AG09309 (cell line): ENCODE data around the gene GRK3.
"Not testable (repeated sequence)": the region's sequence is repeated elsewhere in the genome, so short reads cannot be mapped to it uniquely, and the experiment has no call there.

Experiments used
- DNase-seq: peaks from one replicate; pipeline ENCODE4 v3.0.0-alpha.2; 2010; ENCODE audit warnings: low read depth
- H3K4me3 ChIP-seq: 2 replicates; pipeline ENCODE4 v1.5.1; 2011; ENCODE audit warnings: mild to moderate bottlenecking, low read depth, low read length, moderate library complexity; ENCODE audit not compliant: control insufficient read depth
- TF ChIP-seq, protein P1 (sequence below): IDR thresholded peaks from 2 replicates; pipeline ENCODE4 v1.5.1; 2011; ENCODE audit warnings: mild to moderate bottlenecking, low read depth, low read length, inconsistent platforms; ENCODE audit not compliant: insufficient read depth, control insufficient read depth; ENCODE audit errors: missing control alignments

The GRK3 gene

DNA sequence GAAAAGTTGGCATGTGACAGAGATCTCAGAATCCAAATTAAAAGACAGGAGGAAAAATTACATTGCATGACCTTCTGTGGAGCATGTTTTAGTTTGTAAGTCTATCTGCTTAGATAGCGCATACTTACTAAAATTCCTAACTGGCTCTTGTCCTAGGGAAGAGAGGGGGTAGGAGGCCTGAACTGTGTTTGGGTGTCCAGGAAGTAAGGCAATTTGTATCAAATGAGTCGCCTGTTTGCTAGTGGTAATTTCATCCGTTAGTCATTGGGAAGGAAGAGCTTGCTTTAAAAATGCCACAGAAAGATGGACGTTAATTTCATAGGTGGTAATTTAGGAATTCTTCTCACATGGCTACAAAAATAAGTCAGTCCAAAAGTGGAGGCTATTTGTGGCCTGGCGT is 18.5 kb downstream of the GRK3 start:
- DNase-seq: no peak
- no peak overlapping the region for H3K4me3 ChIP-seq
- TF ChIP-seq, protein P1, sequence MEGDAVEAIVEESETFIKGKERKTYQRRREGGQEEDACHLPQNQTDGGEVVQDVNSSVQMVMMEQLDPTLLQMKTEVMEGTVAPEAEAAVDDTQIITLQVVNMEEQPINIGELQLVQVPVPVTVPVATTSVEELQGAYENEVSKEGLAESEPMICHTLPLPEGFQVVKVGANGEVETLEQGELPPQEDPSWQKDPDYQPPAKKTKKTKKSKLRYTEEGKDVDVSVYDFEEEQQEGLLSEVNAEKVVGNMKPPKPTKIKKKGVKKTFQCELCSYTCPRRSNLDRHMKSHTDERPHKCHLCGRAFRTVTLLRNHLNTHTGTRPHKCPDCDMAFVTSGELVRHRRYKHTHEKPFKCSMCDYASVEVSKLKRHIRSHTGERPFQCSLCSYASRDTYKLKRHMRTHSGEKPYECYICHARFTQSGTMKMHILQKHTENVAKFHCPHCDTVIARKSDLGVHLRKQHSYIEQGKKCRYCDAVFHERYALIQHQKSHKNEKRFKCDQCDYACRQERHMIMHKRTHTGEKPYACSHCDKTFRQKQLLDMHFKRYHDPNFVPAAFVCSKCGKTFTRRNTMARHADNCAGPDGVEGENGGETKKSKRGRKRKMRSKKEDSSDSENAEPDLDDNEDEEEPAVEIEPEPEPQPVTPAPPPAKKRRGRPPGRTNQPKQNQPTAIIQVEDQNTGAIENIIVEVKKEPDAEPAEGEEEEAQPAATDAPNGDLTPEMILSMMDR: no peak

DNA sequence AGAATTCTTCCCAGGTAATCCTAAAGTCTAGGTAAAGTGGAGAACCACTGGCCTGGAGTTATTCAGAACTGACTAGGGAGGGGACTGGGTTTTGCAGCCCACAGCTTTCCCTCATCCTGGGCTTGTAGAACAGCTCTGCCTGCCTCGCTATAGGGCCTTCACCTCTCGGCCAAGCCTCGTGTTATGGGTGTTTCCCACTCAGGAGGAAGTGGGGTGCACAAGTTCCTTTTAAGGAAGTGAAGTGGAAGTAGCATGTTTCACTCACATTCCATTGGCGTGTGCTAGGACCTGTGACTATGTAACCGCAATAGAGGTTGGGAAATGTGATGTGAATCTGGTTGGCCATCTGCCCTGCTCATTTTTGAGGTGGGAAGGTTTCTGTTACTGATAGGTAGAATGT is 20.5 kb downstream of the GRK3 start:
- not testable (repeated sequence) for DNase-seq

DNA sequence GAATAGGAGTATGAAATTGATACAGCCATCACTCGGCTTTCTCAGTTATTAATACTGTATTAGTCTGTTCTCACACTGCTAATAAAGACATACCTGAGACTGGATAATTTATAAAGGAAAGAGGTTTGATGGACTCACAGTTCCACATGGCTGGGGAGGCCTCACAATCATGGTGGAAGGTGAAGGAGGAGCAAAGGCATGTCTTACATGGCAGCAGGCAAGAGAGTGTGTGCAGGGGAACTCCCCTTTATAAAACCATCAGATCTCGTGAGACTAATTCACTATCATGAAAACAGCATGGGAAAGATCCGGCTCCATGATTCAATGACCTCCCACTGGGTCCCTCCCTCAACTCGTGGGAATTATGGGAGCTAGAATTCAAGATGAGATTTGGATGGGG is 25.2 kb downstream of the GRK3 start:
- not testable (repeated sequence) for DNase-seq, H3K4me3 ChIP-seq

More for the DNA sequence above, 20.5 kb downstream of the GRK3 start:
- H3K4me3 ChIP-seq: not testable (repeated sequence)

DNA sequence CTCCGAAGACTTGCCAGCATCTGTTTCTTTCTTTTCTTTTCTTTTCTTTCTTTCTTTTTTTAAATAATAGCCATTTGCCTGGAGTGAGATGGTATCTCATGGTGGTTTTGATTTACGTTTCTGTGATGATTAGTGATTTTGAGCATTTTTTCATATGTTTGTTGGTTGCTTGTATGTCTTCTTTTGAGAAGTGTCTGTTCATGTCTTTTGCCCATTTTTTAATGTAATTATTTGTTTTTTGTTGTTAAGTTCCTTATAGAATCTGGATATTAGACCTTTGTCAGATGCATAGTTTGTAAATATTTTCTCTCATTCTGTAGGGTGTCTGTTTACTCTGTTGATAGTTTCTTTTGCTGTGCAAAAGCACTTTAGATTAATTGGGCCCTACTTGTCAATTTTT is 28.8 kb downstream of the GRK3 start:
- not testable (repeated sequence) for H3K4me3 ChIP-seq, DNase-seq

DNA sequence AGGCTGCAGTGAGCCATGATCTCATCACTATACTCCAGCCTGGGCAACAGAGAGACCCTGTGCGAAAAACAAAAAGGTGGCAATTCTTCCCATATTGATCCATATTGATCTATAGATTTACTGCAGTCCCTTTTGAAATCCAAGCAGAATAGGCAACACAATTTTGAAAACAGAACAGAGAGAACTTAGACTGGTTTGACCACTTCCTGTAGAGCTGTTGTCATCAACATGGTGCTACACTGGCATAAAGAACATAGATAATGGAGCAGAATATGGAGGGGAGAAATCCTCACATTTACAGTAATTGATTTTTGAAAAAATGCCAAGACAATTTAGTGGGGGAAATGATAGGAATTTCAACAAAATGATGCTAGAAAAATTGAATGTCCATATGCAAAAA is 34.1 kb downstream of the GRK3 start:
- no peak overlapping the region for H3K4me3 ChIP-seq
- TF ChIP-seq, protein P1: no peak
- DNase-seq: no peak

DNA sequence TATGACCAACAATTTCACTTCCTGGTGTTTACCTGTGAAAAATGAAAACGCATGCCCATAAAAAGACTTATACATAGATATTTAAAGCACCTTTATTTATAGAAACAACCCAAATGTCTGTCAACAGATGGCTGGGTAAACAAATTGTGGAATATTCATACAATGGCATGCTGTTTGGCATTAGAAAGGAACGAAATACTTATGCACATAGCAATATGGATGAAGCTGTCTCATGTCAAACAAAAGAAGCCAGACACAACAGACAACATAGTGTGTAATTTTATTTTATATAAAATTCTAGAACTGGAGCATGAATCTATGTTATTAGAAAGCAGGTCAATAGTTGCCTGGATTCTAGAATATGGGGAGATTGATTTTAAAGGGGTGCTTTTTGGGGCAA is 38.0 kb downstream of the GRK3 start:
- no peak overlapping the region for H3K4me3 ChIP-seq
- TF ChIP-seq, protein P1: no peak
- DNase-seq: no peak

DNA sequence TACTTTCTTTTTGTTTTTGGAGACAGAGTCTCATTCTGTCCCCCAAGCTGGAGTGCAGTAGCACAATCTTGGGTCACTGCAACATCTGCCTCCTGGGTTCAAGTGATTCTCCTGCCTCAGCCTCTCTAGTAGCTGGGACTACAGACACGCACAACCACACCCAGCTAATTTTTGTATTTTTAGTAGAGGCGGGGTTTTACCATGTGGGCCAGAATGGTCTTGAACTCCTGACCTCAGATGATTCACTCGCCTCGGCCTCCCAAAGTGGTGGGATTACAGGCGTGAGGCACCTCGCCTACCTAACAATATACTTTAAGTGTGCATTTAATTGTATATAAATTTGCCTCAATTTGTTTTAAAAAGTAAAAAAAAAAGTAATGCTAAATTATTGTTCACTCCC is 38.4 kb downstream of the GRK3 start:
- no peak overlapping the region for H3K4me3 ChIP-seq
- no peak for DNase-seq
- TF ChIP-seq, protein P1: no peak

DNA sequence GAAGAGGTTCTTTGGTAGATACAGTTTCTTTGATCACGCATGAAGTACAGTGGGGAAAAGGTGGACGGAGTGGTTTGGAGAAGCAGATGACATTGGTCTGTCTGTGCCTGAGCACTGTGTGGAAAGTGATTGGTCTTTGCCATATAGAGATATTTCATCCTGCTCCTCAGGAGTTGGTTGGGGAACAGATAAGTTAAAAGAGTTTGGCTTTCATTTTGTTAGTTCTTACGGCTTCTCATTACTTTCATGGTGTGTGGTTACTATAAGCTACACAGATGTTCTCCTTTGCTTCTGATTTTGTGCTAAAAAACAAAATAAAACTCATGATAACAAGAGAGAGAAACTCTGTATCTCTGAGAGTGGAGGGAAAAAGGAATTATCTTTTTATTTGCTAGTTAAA is 40.7 kb downstream of the GRK3 start:
- DNase-seq, H3K4me3 ChIP-seq: not testable (repeated sequence)

DNA sequence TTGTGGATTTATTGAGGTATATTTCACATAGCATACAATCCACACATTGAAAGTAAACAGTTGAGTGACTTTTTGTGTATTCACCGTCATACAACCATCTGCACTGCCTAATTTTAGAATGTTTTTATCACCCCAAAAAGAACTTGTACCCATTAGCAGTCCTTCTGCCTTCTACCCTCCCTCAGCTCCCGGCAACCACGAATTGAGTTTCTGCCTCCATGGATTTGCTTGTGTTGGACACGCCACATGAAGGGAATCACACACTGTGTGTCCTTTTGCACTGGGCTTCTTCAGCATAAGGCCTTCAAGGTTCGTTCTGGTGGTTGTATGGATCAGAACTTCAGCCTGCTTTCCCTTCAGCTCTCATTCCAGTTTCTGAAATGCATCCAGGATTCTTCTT is 41.1 kb downstream of the GRK3 start:
- H3K4me3 ChIP-seq, DNase-seq: not testable (repeated sequence)

DNA sequence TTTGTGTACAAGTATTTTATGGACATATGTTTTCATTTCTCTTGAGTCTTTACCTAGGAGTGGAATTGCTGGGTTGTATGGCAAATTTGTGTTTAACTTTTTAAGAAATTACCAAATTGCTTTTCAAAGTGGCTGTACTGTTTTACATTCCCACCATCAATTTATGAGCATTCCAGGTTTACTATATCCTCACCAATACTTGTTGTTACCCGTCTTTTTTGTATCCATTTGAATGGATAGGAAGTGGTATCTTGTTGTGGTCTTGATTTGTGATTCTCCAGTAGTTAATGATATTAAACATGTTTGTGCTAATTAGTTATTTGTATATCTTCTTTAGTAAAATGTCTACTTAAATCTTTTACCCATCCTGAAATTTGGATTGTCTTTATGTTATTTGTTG is 46.8 kb downstream of the GRK3 start:
- not testable (repeated sequence) for DNase-seq, H3K4me3 ChIP-seq

DNA sequence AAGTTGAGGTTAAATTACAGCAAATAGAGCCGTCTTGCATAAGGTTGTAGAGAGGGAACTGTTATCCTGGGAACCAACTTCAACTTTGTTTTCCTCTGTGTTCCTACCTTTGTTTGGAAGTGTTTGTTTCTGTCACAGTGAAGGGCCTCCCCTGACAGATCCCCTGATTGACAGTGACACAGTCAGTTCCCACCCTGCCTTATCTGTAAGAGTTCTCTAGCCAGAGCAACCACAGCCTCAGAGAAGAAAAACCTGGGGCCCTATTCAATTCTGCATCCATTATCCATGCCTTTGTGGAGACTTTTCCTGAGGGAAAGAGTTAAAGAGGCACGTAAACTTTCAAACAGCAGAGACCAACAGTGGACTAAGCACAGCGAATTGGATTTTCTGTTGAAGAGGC is 48.7 kb downstream of the GRK3 start:
- H3K4me3 ChIP-seq, DNase-seq: not testable (repeated sequence)

DNA sequence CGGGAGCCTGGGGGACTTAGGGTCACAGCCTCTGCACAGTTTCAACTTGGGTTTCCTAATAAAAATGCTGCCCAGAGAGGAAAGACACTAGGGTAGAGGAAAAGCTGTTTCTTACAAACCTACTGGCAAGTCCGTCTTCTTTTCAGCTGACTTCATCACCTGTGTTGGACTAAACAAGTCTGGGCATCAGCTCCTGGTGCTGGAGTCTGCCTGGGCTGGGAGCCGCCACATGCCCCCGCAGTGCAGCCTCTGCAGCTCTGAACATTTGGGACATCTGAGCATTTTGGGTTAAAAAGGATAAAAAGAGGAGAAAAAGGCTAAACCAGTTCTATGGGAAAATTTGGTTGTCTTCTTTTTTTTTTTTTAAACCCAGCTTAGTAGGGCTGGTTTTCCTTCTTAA is 49.1 kb downstream of the GRK3 start:
- H3K4me3 ChIP-seq, DNase-seq: not testable (repeated sequence)

DNA sequence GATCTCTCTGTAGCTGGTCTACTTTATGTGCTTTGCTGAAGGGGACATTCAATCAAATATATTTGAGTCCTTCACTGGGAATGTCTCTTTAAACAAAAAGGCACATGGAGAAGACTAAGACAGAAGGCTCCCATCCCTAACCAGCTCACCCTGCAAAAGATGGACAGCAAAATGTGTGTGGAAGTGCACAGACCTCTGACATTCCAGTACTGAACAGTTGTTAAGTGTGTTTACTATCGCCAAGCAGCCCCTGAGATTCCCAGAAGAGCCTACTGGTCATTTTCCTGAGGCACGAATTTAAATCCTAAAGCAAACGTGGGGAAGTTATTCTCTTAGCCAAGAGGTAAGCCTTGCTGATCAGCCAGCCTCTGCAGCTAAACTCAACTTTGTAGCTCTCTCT is 50.3 kb downstream of the GRK3 start:
- DNase-seq: not testable (repeated sequence)

More for the DNA sequence above, 50.3 kb downstream of the GRK3 start:
- H3K4me3 ChIP-seq: not testable (repeated sequence)
